Right forelimb (tissue), 1 donor: ENCODE data around the gene LCN10.
"Not testable (repeated sequence)": the region's sequence is repeated elsewhere in the genome, so short reads cannot be mapped to it uniquely, and the experiment has no call there.

Experiments used
- DNase-seq: peaks from one replicate; pipeline ENCODE4 v3.0.0-alpha.2; 2018

The LCN10 gene

DNA sequence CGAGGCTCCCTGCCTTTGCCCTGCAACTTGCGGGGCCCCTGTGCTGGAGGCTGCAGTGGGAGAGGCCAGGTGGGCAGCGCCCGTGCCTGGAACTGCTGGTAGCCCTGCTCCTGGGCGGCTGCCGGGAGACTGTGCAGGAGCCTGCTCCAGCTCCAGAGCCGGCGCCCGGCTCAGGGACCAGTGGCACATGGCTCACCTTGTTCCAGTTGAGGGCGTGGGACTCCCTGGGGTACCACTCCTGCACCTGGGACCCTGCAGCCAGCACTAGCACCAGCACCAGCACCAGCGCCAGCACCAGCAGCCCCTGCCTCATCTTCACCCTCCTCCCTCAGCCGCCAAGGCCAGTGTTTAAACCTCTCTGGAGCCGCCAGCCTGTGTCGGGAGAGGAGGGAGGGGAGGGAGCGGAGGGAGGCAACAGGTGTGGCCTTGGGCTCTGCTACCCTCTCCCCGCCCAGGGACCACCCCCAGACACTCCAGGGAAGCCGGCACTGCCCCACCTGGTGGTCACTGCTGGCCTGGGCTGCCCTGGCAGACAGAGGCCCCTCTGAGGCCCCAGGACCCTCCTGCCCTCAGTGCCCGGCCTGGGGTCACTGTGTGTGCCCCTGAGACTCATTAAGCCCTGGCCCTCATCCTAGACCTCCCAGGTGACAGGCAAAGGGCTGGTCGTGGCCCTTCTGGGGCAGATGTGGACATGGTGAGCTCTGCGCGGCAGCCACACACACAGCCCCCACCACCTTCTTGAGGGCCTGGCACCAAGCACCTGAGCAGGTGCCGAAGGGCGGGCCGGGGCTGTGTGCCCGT lies at the start of gene LCN10:
Gene LCN10 (minus strand): TSS at position 350 of the 801 bp plus-strand sequence. CDS start 37 bp downstream, at position 313.
- DNase-seq = no peak

GRCh38 chr9:136791516-136792276 lies 49.0 kb upstream of the LCN10 start:
- DNase-seq = peak; percentile 66

DNA sequence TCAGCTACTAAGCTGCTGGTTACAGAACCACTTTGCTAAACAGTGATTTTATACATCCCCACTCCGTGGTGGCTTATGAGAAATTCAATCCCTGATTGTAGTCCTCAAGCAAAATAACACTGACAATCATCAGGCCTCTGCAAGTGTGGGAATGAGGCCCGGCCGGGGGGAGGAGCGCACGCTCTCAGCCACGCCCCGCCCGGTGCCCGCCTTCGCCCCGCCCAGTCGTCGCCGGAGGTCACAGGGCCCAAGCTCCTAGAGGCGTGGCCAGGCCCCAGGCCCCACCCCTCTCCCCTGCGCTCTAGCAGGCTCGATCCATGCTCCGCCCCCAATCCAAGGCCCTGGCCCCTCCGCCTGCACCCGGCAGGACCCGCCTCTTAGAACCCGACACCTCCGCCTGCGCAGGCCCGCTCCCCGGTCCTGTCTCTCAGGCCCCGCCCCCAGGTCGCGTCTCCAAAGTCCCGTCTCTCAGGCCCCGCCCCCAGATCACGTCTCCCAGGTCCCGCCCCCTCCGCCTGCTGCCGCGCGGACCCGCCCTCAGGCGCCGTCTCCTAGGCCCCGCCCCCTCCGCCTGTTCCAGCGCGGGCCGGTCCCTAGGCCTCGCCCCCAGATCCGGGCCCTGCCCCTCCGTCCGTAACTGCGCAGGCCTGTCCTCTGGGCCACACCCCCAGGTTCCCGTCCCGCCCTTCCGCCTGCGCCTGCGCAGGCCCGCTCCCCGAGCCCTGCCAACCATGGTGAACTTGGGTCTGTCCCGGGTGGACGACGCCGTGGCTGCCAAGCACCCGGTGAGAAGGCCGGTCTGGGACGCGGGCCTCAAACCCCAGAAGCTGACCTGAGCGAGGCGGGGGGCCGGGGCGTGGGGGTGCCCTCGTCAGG lies 48.1 kb upstream of the LCN10 start, which contains the start of gene TMEM141:
Gene TMEM141 (plus strand): TSS at position 705 of the 876 bp plus-strand sequence. CDS start 27 bp downstream, at position 732.
- DNase-seq = peak; percentile 100

DNA sequence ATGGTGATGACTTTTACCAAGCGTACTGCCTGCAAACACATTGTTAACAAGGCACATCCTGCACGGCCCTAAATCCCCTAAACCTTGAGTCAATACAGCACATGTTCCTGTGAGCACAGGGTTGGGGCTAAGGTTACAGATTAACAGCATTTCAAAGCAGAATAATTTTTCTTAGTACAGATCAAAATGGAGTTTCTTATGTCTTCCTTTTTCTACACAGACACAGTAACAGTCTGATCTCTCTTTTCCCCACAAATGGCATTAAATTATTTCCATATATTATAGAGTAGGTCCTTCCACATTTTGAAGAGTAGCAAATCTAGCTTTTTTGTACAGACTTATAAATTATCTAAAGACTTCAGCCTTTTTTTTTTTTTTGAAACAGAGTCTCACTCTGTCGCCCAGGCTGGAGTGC lies 46.8 kb upstream of the LCN10 start:
- DNase-seq = no peak

- not testable (repeated sequence) for DNase-seq
These were observed 46.1 kb upstream of the LCN10 start for GRCh38 chr9:136788644-136789522.

DNA sequence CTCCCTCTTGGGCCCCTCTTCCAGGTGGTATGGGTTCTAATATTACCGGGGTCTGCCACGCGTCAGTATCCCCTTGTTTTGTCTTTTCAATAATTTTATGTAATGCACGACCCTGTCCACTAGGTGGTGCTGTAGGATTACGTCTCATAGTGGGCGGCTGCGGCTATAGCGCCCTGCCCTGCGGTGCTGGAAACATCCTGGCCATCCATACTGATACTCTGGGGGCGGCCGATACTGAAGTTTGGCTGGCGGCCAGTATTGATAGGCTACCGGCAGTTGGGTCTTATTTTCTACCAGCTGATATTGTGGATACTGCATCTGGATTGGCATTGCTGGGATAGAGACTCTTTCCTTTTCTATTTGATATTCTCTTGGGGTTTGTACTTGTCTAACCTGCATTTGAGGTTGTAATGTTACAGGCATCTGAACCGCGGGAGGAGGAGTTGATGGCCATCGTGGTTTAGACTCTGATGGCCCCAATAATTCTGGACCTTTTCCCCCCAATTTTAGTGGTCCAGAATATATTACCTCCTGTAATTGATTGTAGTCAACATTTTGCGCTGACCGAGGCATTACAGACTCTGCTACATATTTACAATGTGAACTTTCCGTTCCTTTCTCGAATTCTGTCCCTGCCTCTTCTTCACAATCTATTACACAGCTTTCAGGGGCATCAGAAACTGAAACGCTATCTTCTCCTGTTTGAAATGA lies 45.1 kb upstream of the LCN10 start:
- DNase-seq = peak; percentile 74

DNA sequence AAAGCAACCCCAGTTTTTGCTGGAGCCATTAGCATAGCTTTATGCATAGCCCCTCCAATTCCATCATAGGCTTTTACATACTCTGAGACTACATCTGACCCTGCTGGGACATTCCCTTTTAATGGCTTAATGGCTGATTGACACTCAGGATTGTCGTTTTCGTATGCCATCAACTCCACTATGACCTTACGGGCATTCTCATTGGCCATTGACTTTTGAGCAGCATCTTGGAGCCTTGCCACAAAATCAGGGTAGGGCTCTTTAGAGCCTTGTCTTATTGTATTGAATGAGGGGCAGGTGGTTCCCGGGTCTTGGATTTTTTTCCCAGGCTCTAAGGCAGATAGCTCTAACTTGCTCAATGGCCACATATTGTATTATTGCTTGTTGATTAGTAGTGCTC lies 44.2 kb upstream of the LCN10 start:
- not testable (repeated sequence) for DNase-seq

GRCh38 chr9:136786451-136786850 lies 43.7 kb upstream of the LCN10 start:
- no peak for DNase-seq

DNA sequence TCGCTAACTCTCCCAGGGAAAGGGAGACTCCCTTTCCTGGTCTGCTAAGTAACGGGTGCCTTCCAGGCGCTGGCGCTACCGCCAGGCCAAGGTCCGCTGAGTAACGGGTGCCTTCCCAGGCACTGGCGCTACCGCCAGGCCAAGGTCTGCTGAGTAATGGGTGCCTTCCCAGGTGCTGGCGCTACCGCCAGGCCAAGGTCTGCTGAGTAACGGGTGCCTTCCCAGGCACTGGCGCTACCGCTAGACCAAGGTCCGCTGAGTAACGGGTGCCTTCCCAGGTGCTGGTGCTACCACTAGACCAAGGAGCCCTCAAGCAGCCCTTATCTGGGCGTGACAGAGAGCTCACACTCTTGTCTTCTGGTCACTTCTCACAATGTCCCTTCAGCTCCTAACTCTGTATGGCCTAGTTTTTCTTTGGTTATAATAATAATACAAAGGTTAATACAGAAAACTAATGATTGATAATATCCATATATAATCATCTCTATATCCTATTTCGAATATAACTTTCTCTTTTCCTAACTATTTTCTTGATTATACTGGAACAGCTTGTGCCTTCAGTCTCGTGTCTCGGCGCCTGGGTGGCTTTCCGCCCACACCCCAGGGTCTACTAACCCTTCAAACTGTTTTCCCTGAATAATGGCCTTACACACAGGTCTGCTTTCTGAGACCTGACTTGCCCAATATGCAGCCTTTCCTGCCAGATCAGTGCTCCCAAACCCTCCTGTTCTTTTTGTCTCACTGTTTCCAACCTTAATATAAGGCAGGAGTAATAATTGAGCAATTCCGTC lies 43.0 kb upstream of the LCN10 start:
- DNase-seq = not testable (repeated sequence)

GRCh38 chr9:136784997-136785361 lies 42.2 kb upstream of the LCN10 start:
- no peak for DNase-seq

GRCh38 chr9:136784249-136784996 lies 41.7 kb upstream of the LCN10 start:
- DNase-seq = no peak

- no peak for DNase-seq
These were observed 39.7 kb upstream of the LCN10 start for GRCh38 chr9:136782452-136782851.

DNA sequence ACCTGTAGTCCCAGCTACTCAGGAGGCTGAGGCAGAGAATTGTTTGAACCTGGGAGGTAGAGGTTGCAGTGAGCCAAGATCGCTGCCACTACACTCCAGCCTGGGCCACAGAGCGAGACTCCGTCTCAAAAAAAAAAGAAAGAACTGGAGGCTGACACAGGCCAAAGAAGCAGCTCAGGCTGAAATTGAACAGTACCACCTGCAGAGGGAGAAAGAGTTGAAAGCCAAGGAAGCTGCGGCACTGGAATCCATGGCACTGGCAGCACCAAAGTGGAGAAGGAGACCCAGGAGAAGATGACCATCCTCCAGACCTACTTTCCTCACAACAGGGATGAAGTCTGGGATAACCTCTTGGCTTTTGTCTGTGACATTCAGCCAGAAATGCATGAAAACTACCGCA lies 37.1 kb upstream of the LCN10 start:
- no peak for DNase-seq

DNA sequence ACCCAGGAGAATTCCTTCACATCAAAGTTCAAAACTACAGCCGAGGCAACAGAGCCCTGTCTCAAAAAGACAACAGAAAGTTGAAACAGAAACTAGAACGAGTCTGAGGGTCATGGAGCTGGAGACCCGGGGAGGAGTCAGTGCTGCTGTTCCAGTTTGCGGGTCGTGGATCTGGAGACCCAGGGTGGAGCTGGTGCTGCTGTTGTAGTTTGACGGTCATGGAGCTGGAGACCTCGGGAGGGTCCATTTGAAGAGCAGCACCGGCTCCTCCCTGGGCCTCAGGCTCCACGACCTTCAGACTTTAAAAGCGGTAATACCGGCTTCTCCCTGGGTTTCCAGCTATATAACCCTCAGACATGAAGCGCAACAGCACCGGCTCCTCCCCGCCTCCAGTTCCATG lies 34.6 kb upstream of the LCN10 start:
- no peak for DNase-seq

GRCh38 chr9:136776947-136777346 lies 34.2 kb upstream of the LCN10 start:
- no peak for DNase-seq

DNA sequence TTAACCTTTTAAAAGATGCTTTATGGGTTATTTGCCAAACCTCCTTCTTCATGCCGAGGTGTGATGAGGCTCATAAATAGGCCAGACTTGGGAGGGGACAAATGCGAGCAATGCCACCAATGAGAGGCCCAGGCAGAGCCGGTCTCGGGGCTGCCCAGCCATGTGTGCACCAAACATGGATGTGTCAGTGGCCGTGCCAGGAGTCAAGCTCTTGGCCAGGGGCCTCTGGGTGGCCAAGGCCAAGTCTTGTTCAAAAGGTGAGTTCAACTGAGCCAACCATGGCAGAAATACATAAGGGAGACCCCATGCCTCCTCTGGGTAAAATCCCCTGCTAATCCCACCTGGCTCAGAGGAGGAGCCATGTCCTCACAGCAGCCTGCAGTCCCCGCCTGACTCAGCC lies 32.5 kb upstream of the LCN10 start:
- DNase-seq = no peak

GRCh38 chr9:136774416-136775045 lies 31.8 kb upstream of the LCN10 start:
- DNase-seq = no peak

DNA sequence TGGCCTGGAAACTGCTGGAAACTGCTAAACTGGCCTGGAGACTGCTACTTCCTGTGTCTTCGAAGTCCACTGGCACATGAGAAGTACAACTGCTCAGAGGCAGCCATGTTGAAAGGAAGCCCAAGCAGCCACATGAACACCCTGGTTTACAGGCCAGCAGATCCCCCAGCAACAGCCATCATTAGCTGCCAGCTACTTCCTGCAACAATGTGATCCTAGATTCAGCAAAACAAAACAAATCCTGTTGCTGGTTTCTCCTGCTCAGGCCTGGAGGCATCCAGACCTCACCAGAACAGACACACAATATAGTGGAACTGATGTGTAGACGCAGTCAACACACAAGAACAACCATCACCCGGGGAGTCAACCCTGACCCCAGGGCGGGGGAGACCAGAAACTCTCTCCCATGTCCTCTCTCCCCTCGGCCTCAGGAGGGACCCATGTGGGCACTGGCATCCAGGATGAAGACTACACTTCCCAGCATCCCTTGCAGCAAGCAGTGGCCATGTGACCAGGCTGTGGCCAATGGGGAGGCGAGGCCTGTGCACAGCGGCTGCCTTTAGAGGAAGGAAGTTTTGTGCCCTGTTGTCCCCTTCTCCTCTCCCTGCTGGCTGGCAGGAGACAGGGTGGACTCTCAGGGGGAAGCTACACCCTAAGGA lies 30.8 kb upstream of the LCN10 start:
- DNase-seq = no peak
